CD4-positive, alpha-beta T cell treated with Interleukin-6 for 4 hours (primary cell): ENCODE measurements around the gene CPNE7.
A peak's percentile ranks its signal among the peaks of the same experiment; 100 is the strongest.
"Not testable (repeated sequence)": the region's sequence is repeated elsewhere in the genome, so short reads cannot be mapped to it uniquely, and the experiment has no call there.

Experiments
- DNase-seq: peaks from one replicate; pipeline ENCODE4 v3.0.0-alpha.2; 2020; ENCODE audit warnings: mixed read lengths

The CPNE7 gene

DNA sequence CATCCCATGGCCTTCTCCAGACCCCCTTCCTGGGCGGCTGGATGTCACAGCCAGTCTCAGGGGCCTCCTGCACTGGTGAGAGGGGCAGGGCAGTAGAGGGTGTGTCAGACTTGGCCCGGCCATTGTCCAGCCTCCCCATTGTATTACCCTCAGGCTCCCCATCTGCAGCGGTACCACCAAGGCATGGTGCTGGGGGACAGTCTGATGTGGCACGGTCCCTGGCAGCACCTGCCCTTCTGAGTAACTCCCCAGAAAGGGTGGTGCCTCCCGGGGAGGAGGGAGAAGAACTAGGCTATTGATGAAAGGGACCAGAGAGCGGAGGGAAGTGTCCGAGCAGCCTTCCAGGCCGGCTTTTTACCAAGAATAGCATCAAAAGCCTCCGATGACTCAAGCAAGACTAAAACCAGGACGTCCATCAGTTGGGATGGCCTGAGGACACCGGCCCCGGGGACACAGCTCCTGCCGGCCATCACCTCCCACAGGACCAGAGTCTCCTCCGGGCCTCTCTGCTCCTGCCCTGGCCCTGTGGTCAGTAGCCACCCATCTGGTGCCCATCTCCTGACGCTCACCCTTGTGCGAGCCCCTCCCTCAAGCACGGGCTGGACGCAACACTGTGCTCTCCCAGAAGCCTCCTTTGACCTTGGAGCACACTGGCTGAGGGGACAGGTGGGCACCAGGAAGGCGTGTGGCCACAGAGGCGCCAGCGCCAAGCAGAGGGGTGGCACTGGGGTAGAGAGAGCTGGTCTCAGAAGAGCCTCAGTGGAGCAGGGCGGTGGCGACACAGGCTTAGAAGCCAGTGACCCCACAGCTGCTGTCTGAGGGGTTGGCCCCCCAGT, 5.8 kb upstream of the CPNE7 start:
- no peak for DNase-seq

DNA sequence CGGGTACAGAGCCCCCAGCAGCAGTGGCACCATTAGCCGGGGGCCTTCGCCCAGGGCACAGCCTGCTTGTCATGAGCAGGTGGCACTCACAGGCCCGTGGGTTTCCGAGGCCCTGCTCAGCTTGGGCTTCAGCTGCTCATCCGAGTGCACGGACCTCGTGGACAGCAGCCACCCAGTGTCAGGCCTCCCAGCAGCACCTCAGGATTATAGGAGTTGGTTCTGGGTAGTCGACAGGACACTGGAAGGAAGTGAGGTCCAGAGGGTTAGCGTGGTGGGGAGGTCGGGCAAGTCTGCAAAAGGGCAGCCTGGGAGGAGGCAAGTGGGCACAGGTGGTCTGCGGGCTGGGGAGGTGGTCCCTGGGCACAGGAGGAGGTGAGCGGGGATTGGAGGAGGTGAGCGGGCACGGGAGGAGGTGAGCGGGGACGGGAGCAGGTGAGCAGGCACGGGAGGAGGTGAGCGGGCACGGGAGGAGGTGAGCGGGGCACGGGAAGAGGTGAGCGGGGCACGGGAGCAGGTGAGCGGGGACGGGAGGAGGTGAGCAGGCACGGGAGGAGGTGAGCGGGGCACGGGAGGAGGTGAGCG, 5.1 kb upstream of the CPNE7 start:
- no peak for DNase-seq

DNA sequence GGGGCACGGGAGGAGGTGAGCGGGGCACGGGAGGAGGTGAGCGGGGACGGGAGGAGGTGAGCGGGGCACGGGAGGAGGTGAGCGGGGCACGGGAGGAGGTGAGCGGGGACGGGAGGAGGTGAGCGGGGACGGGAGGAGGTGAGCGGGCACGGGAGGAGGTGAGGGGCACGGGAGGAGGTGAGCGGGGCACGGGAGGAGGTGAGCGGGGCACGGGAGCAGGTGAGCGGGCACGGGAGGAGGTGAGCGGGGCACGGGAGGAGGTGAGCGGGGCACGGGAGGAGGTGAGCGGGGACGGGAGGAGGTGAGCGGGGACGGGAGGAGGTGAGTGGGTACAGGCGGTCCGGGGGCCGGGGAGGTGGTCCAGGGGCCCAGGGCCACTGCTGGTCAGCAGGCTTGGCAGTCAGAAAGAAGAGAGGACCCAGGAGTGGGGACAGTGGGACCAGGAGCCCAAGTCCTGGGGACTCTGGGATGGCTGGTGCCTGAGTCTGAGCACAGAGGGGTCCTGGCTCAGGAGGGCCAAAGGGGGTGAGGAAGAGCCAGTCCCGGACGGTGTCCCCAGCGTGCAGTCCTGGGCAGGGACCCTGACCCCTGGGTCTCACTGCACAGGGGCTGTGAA, 4.5 kb upstream of the CPNE7 start:
- DNase-seq: not testable (repeated sequence)

DNA sequence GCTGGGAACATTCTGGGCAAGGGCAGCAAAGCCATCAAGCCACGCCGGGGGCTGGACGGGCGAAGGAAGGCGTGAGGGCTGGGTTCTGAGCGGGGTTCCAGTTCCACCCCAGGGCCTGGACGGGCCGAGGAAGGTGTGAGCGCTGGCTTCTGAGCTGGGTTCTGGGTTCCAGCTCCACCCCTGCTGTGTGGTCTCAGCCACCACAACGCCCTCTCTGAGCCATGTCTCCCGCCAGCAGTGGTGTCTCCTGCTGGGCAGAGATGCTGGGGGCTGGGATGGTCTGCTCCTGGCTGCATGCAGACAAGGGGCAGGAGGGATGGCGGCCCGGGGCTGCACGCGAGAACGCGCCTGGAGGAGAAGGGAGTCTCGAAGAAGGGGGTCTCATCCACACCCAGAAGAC, 3.9 kb upstream of the CPNE7 start:
- DNase-seq: no peak

DNA sequence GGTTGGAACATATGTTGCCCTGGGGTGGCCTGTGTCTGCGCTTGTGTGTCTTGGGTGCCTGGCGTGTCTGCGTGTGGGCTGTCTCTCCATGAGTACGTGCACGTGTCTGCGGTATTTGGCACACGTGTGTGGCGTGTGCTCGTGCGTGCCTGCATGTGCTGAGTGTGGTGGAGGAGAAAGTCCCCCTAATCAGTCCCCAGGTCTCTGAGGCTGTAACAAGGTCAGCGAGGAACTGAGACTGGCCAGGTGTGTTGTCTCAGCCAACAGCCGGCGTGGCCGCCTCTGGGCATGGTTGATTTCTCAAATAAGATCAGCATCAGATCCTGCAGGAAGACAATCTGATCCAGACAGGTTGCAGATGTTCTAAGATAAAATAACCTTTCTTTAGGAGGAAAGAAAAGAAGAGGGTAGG, 3.5 kb upstream of the CPNE7 start:
- DNase-seq: no peak

DNA sequence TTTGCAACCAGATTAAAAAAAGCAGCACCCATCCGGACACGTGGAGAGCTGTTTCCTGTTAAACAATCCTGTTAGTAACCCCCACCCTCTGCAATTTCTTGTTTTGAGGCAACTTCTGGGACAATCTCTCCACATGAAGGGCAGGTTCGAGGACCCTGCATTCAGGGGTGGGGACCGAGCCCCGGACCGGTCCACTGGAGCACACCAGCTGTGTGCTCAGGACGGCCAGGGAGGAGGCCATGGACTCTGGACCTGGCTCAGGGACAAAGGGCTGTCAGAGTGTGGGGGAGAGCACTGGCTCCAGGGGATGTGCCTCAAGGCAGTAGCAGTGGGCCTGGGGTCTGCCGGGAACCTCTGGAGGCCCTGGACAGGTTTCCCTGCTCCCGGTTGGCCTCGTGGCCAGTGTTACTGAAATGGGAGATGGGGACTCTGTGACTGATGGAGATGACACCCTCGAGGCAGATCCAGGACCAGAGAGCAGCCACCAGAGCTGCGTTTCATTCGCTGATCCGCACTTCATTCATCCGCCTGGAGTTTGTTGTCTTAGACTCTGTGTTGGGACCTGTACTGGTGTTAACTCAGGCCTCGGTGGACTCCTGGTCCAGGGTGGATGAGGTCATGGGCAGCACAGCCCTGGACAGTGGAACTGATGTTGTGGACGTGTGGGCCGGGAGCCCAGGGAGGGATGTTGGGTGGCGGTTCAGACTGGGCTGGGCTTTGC, 2.9 kb upstream of the CPNE7 start:
- DNase-seq: no peak

DNA sequence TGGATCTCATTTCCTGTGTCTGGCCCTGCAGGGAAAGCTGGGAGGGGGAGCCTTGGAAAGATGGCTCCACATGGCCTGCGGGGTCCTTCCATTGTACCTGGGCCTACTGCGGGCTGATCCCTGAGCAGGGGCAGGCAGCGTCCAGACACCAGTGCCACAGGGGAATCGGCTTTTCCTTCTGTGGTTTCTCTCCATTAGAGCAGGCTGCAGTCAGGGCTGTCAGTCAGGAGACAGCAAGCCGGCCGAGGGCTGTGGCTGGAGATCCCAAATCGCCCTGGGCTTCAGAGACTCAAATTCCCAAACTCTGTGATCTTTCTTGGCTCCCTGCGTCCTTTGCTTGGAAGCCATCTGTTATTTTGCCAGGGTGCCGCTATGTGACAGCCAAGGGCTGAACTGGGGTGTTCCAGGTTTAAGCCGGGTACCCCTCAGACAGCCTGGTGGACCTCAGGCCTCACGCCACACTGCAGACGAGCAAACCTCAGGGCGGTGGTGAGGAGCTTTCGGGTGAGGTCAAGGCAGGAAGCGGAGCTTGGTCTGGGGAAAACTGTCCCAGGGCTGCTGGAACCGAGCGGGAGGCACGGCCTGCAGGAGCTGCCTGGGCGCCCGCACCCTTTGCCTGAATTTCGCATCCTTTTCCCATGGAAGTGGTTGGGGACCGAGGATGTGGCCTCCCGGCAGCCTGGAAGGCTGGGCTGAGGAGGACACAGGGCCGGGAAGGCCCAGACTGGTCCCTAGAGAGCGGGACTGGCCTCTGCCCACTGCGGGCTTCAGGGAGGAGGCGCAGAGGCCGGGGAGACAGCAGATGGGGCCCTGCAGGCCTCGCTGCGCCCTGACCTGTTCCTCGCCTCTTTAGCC, 1.5 kb upstream of the CPNE7 start:
- DNase-seq: no peak

DNA sequence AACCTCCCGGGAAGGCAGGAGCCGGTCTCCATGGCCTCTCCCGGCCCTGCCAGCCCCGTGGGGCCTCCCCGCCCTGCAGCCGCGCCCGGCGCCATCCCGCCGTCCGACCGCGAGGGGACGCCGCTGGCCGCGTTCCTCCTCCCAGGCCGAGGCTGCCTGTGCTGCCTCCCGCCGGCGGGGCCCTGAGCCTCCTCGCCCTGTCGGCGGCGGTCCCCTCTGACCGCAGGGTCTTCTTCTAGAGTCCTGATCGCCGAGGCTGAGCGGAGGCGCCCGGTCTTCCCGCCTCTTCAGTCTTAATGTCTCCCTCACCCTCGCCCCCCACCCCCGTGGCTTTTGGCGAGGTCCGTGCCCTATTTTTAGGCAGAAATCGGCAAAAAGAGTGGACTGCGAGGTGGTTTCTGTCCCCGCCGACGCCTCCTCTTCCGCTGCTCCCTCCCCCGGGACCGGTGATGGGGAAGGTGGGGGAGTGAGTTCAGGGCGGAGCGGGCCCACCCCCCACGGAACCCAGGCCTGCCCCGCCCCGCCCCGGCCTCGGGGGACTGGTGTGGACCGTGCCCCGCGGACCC, 794 bp upstream of the CPNE7 start:
- DNase-seq: peak; percentile 64

DNA sequence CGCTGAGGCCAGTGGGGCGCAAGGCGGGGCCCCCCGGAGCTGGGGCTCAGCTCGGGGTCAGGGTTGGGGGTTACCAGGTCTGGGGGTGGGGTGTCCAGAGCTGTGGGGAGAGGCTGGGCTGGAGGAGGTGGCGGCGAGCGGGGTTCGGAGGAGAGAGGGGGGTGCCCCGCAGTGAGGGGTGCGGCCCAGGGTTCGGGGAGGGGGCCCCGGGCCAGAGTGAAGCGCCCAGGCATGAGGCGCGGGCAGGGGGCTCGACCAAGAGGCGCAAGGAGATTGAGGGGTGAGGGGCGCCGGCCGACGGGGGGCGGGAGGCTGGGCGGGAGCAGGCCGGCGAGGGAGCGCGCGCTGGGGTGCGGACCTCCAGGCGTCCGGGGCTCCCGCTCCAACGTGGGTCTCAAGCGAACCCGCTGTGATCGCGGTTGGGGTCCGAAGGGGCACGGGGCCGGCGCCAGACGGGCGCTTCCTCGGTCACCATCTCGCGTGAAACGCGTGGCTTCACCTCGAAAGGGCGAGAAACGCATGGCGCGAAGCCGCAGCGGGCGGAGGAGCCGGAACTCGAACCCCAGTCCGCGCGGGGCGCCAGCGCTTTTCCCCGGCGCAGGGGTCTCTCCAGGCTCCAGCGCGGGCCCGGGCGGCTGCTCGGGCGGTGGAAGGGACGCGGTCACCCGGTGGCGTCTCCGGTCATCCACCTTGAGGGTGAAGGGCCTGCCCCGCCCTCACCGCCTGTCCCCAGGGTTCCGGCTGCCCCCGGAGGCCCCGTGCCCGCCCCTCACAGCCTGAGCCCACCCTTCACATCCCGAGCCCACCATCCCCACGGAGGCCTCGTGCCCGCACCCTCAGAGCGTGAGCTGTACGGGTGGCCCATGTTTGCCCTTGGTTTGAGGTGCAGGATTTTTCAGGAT, 846 bp downstream of the CPNE7 start:
- no peak for DNase-seq

DNA sequence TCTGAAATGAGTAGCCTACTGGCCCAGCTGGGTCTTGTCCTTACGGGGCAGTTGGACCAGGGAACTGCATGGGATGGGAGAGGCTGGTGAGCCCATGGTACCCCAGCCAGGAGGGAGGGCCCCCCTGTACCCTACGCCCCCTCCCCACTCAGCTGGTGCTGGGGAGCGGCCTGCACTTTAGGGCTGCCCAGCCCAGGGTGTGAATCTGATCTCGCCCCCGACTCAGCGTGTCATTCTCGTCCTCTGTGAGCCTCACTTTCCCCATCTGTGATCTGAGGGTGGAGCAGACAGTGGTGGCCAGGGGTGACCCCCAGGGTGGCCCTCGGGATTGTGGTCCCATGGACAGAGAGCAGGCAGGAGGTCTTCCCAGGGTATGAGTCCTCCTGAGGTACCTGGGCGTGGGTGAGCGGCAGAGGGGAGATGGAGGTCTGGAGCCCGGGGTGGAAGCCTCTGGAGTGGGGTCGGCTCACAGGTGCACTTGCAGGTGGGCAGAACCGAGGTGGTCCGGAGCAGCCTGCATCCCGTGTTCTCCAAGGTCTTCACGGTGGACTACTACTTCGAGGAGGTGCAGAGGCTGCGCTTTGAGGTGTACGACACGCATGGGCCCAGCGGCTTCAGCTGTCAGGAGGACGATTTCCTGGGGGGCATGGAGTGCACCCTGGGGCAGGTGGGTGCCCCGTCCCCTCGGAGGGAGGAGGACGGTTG, 1.6 kb downstream of the CPNE7 start:
- no peak for DNase-seq

DNA sequence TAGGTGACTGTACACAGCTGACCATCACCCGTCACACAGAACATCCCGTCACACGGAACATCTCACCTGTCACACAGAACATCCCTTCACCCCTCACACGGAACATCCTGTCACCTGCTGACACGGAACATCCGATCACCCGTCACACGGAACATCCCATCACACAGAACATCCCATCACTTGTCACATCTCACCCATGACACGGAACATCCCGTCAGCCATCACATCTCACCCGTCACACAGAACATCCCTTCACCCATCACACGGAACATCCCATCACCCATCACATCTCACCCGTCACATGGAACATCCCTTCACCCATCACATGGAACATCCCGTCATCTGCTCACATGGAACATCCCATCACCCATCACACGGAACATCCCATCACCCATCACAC, 3.8 kb downstream of the CPNE7 start:
- DNase-seq: no peak

DNA sequence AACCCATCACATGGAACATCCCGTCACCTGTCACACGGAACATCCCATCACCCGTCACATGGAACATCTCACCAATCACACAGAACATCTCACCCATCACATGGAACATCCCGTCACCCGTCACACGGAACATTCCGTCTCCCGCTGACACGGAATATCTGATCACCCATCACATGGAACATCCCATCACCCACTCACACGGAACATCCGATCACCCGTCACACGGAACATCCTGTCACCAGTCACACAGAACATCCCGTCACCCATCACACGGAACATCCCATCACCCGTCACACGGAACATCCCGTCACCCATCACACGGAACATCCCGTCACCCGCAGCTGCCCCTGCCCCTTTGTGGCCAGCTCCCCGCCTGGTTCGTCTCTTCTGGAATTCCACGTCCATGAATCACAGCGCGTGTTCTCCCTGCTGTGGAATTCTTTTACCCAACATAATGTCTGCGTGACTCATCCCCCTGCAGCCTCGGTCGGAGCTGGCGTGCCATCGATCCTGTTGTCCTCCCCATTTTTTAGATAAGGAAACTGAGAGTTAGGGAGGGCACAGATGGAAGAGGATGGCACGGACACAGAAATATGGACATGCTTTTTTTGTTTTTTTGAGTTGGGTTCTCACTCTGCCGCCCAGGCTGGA, 5.6 kb downstream of the CPNE7 start:
- no peak for DNase-seq

DNA sequence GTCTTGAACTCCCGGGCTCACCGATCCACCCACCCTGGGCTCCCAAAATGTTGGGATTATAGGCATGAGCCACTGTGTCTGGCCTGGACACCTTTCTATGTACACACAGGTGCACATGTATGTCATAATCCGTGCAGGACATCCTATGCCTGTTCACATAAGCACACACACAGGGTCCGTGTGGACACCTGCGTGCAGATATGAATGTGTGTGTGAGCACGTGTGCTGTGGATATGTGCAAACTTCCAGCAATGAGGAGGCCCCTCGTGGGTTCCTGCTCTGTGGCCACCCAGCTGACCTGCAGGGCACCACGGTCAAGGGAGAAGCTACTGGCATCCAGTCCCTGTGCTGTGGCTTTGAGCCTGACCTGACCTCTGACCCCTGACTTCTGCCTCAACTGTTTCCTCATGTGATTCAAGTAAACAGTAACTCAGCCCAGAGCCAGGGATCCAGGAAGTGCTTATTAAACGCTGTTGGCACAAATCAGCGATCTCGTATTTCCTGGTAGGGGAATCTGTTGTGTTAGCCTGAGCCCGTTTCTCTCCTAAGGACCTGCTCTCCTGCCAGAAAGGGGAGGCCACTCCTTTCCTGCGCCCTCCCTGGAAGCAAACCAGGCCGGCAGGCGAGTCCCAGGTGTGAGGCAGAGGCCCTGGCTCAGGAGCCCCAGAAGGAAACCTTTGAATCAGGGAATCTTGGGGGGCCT, 6.5 kb downstream of the CPNE7 start:
- DNase-seq: no peak

DNA sequence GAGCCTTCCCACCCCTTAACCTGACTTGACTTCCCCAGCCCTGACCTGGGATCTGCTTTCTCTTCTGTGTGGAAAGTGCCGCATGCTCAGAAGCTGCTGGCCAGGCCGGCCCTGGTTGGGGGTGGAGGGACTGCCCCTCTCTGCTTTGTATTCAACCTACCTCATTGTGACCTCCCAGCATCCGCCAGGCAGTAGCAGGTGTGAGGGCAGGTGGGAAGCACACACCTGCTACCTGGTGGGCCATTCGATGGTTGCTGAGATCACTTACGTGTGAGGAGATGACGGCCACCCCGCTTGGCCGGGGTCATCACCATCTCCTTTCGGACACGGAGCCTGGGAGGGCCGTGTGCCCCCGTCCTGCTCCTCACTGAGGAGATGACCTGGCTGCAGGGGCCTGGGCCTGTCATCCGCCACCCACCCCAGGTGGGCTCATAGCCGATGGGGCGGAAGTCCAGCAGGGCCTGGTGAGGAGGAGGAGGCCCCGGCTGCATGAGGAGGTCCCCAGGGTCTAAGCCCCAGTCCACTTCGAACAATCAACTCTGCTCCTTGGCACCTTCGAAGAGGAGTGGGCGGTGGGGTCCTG, 7.1 kb downstream of the CPNE7 start:
- no peak for DNase-seq

DNA sequence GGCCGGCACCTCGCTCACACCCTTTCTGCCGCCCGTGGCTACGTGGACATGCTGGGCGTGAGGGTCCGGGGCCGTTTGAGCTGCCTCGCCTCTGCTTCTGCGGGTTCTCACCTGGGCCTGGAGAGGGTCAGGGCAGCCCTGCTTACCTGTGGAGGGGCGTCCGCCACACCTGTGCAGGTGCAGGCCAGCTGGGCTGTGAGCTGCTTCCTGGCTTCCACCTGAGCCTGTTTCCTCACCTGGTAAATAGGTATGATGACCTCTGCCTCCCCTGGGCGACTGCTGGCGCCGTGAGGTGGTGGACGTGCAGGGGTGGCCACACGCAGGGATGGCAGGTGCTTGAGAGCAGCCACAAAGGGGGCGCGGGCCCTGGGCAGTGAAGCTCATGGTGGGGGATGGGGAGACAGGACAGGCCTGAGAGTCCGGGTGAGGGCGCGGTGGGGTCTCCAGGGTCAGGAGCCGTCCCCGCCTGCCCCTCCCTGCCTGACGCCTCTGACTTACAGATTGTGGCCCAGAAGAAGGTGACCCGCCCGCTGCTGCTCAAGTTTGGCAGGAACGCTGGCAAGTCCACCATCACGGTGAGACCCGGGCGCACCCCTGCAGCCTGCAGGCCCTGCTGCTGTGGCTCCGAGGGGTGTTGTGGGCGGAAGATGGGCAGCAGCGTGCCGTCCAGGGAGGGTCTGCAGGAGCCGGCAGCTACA, 7.8 kb downstream of the CPNE7 start:
- no peak for DNase-seq

DNA sequence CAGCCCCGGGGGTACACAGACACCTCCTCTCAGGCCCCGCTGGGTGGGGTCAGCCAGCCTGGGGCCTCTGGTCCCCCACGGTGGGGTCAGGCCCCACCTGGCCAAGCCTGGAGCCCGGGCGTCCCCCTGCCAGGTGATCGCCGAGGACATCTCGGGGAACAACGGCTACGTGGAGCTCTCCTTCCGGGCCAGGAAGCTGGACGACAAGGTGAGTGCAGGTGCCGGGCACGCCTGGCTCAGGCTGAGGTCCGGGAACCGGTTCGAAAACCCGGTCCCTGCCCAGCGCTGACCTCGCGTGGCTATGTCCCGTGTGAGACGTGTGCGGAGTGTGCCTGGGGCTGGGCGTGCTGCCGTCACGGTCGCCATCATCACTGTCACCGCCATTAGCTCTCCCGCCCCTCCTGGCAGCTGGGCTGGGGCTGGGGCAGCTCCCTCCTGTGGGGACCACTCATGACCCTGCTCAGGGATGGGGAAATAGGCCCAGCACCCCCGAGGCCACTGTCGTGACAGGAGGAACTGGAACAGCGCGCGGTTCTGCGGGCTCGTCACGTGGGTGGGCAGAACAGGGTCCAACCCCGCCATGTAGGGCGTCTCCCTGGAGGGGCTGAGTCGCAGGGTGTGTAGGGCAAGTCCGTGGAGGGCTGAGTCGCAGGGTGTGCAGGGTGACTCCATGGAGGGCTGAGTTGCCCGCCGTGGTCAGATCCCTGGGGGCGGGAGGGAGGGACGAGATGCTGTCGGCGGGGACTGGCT, 8.5 kb downstream of the CPNE7 start:
- no peak for DNase-seq

DNA sequence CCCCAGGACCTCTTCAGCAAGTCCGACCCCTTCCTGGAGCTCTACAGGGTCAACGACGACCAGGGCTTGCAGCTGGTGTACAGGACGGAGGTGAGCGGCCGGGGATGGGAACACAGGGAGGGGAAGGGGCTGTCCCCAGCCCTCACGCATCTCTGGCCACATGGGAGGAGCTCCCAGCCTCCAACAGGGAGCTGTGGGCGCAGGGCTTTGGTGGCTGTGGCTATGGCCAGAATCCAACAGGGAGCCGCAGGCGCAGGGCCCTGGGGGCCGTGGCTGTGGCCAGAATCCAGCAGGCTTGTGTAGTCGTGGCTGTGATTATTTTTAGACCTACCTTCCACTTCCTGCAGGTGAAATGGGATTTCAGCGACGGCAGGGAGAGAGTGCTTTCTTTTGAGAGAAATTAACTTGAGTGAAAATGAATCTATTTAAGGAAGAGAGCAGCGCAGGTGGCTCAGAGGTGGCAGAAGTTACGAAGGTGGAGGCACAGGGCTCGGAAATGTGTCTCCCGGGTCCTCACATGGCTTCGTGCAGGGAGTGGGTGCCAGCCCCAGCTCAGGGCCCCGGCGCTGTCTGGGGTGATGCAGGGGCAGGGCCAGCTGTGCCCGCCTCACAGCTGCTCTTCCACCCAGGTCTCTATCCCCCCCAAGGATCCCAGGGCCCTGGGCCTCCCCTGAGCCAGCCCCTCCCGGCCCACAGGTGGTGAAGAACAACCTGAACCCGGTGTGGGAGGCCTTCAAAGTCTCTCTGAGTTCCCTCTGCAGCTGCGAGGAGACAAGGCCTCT, 9.4 kb downstream of the CPNE7 start:
- no peak for DNase-seq
